HepG2 (cell line): ENCODE measurements around the gene GRIN3B. TPM values are rescaled to one million over a fixed set of nuclear protein-coding genes. Genes with fewer than 3 reads are reported as not detected.

Experiments
- AGO1 ChIP-seq: fragments of 200-400 bp; formaldehyde crosslinking; IDR thresholded peaks from 2 replicates; pipeline ENCODE4 v1.6.1; 2017; ENCODE audit warnings: mild to moderate bottlenecking, low read depth, low read length, moderate library complexity; ENCODE audit not compliant: poor library complexity, severe bottlenecking
- ARNT ChIP-seq: fragments of 450-650 bp; IDR thresholded peaks from 2 replicates; pipeline ENCODE4 v1.6.1; 2017
- ATF7 ChIP-seq, 2 experiments: fragments of 450-650 bp in 1 of 2; sonication (generic) in 1 of 2; formaldehyde crosslinking in 1 of 2; IDR thresholded peaks; 2 replicates each; pipeline versions ENCODE4 v1.4.0 to v1.6.1; 2016 to 2020; ENCODE audit warnings: antibody characterized with exemption in 1 of 2, mild to moderate bottlenecking in 1 of 2, missing genetic modification reagents in 1 of 2
- HNF1A ChIP-seq, 2 experiments: sonication (generic) in 1 of 2; formaldehyde crosslinking in 1 of 2; IDR thresholded peaks; 2 replicates each; pipeline versions ENCODE4 v1.4.0 to v1.6.1; 2016 to 2020; ENCODE audit warnings: borderline replicate concordance in 1 of 2, low read depth in 1 of 2, mild to moderate bottlenecking in 1 of 2, missing genetic modification reagents in 1 of 2
- HNF1B ChIP-seq: sonication (generic); formaldehyde crosslinking; IDR thresholded peaks from 2 replicates; pipeline ENCODE4 v1.5.1; 2020; ENCODE audit warnings: mild to moderate bottlenecking, moderate library complexity, missing genetic modification reagents
- HNRNPK ChIP-seq: fragments of 200-400 bp; formaldehyde crosslinking; IDR thresholded peaks from 2 replicates; pipeline ENCODE4 v1.6.1; 2018; ENCODE audit warnings: low read length, low read depth, moderate library complexity, mild to moderate bottlenecking; ENCODE audit not compliant: poor library complexity, severe bottlenecking
- IKZF1 ChIP-seq: fragments of 450-650 bp; IDR thresholded peaks from 2 replicates; pipeline ENCODE4 v1.7.1; 2016
- IRX3 ChIP-seq: sonication (generic); formaldehyde crosslinking; IDR thresholded peaks from 2 replicates; pipeline ENCODE4 v1.8.1; 2023; ENCODE audit warnings: mild to moderate bottlenecking, low read depth, missing genetic modification reagents, borderline replicate concordance
- KAT7 ChIP-seq: IDR thresholded peaks from 2 replicates; pipeline ENCODE4 v1.6.1; 2018; ENCODE audit warnings: borderline replicate concordance, missing compliant biosample characterization
- MED1 ChIP-seq: sonication (generic); formaldehyde crosslinking; IDR thresholded peaks from 2 replicates; pipeline ENCODE4 v1.4.0; 2020; ENCODE audit warnings: missing genetic modification reagents
- NFE2L2 ChIP-seq: fragments of 150-350 bp; IDR thresholded peaks from 2 replicates; pipeline ENCODE4 v1.6.1; 2014; ENCODE audit warnings: low read length
- NKX3-1 ChIP-seq: sonication (generic); formaldehyde crosslinking; IDR thresholded peaks from 2 replicates; pipeline ENCODE4 v1.5.0; 2020; ENCODE audit warnings: missing genetic modification reagents
- SIX4 ChIP-seq: sonication (generic); formaldehyde crosslinking; IDR thresholded peaks from 2 replicates; pipeline ENCODE4 v1.4.0; 2020; ENCODE audit warnings: missing genetic modification reagents
- TARDBP ChIP-seq: sonication (generic); formaldehyde crosslinking; IDR thresholded peaks from 2 replicates; pipeline ENCODE4 v1.8.0; 2022; ENCODE audit warnings: mild to moderate bottlenecking, missing genetic modification reagents
- XRCC5 ChIP-seq: fragments of 200-400 bp; formaldehyde crosslinking; optimal IDR thresholded peaks from 2 replicates; pipeline ENCODE3; 2017; ENCODE audit warnings: mild to moderate bottlenecking, low read length
- ZFP1 ChIP-seq: IDR thresholded peaks from 2 replicates; pipeline ENCODE4 v1.6.1; 2016
- ZKSCAN1 ChIP-seq: fragments of 150-350 bp; IDR thresholded peaks from 2 replicates; pipeline ENCODE4 v1.6.1; 2014; ENCODE audit warnings: low read length
- ZMYM4 ChIP-seq: sonication (generic); formaldehyde crosslinking; IDR thresholded peaks from 2 replicates; pipeline ENCODE4 v1.8.1; 2023; ENCODE audit warnings: mild to moderate bottlenecking, missing genetic modification reagents
- ZNF432 ChIP-seq: sonication (generic); formaldehyde crosslinking; IDR thresholded peaks from 2 replicates; pipeline ENCODE4 v1.5.0; 2020; ENCODE audit warnings: missing genetic modification reagents, mild to moderate bottlenecking, borderline replicate concordance
- ZNF460 ChIP-seq: sonication (generic); formaldehyde crosslinking; IDR thresholded peaks from 2 replicates; pipeline ENCODE4 v1.5.1; 2020; ENCODE audit warnings: missing genetic modification reagents, mild to moderate bottlenecking, borderline replicate concordance
- ZNF530 ChIP-seq: sonication (generic); formaldehyde crosslinking; IDR thresholded peaks from 2 replicates; pipeline ENCODE4 v1.5.0; 2020; ENCODE audit warnings: low read depth, mild to moderate bottlenecking, missing genetic modification reagents
- ZNF569 ChIP-seq: sonication (generic); formaldehyde crosslinking; IDR thresholded peaks from 2 replicates; pipeline ENCODE4 v1.5.0; 2020; ENCODE audit warnings: mild to moderate bottlenecking, missing genetic modification reagents, moderate library complexity, borderline replicate concordance
- ZNF589 ChIP-seq: sonication (generic); formaldehyde crosslinking; conservative IDR thresholded peaks from 2 replicates; pipeline ENCODE4 v1.8.0; 2022; ENCODE audit warnings: mild to moderate bottlenecking, moderate library complexity, missing genetic modification reagents
- ZNF614 ChIP-seq: IDR thresholded peaks from 2 replicates; pipeline ENCODE4 v1.6.1; 2018; ENCODE audit warnings: missing biosample characterization, missing genetic modification reagents, inconsistent platforms, borderline replicate concordance
- ZNF652 ChIP-seq: IDR thresholded peaks from 2 replicates; pipeline ENCODE4 v1.6.1; 2016; ENCODE audit warnings: low read depth, borderline replicate concordance
- ZNF878 ChIP-seq: sonication (generic); formaldehyde crosslinking; IDR thresholded peaks from 2 replicates; pipeline ENCODE4 v1.8.1; 2023; ENCODE audit warnings: mild to moderate bottlenecking, missing genetic modification reagents, moderate library complexity
- ZSCAN31 ChIP-seq: sonication (generic); formaldehyde crosslinking; IDR thresholded peaks from 2 replicates; pipeline ENCODE4 v1.5.0; 2020; ENCODE audit warnings: low read depth, mild to moderate bottlenecking, missing genetic modification reagents
- polyA plus RNA-seq, 8 experiments: library from polyadenylated mRNA; depleted of rRNA in 3 of 8; stranded (reverse) in 7 of 8; unstranded in 1 of 8; fragments of >200 nt; fragmentation: Illumina TruSeq in 4 of 8; extraction: Trizol in 4 of 8; gene quantifications; 2 replicates each; pipeline versions ENCODE4 v1.2.1 to v1.2.3, GENCODE V29; 2011 to 2016; ENCODE audit warnings: low read depth in 4 of 8, missing spikeins in 1 of 8, mixed read lengths in 1 of 8; ENCODE audit not compliant: insufficient read depth in 1 of 8
- total RNA-seq, 5 experiments: library from RNA; depleted of rRNA; stranded (reverse); fragments of >200 nt; fragmentation: Illumina TruSeq; extraction: Trizol; gene quantifications; 2 replicates each; pipeline ENCODE4 v1.2.3, GENCODE V29; 2016; ENCODE audit warnings: low read depth in 1 of 5

The GRIN3B gene
- total and polyA plus RNA-seq, 2 of the 13 experiments (the other 11 are each of a cell fraction or from before 2014, with no cell fraction given) = 0.07 to 0.20 TPM

- TF ChIP-seq NFE2L2 (no peak), ARNT (no peak), ATF7 (IDR thresholded peaks at IDR 0.05) (no peak), ATF7 (CRISPR knock-in tag; IDR thresholded peaks at IDR 0.05) (no peak), ZNF530 (CRISPR knock-in tag) (no peak), IRX3 (CRISPR knock-in tag) (0 out of 2 replicates have a peak, but pooled peaks have one; percentile 4), ZNF652 (CRISPR knock-in tag) (no peak), SIX4 (CRISPR knock-in tag) (no peak), KAT7 (CRISPR knock-in tag) (no peak), ZNF878 (CRISPR knock-in tag) (no peak), ZNF589 (CRISPR knock-in tag) (no peak), ZNF432 (no peak), ZFP1 (CRISPR knock-in tag) (no peak), IKZF1 (no peak), ZNF569 (CRISPR knock-in tag) (no peak), HNRNPK (peak; percentile 35), ZNF614 (CRISPR knock-in tag) (no peak), ZKSCAN1 (no peak), NKX3-1 (no peak), HNF1B (no peak), HNF1A (IDR thresholded peaks at IDR 0.05; ENCODE audit: low read depth) (no peak), HNF1A (CRISPR knock-in tag; IDR thresholded peaks at IDR 0.05; ENCODE audit: borderline replicate concordance) (no peak), ZMYM4 (no peak), AGO1 (peak; percentile 99), TARDBP (no peak), ZNF460 (CRISPR knock-in tag) (no peak), MED1 (no peak), XRCC5 (no peak), ZSCAN31 (CRISPR knock-in tag) (no peak)
Observed at GRCh38 chr19:977058-977464, 23.2 kb upstream of the GRIN3B start (continued).
